ENCODE results near the gene SERPINA5. TPM values are rescaled to one million over a fixed set of nuclear protein-coding genes. Genes with fewer than 3 reads are reported as not detected.

SERPINA5 gene
- total RNA-seq, 1 experiment from 2014 or later, result not detected

DNA sequence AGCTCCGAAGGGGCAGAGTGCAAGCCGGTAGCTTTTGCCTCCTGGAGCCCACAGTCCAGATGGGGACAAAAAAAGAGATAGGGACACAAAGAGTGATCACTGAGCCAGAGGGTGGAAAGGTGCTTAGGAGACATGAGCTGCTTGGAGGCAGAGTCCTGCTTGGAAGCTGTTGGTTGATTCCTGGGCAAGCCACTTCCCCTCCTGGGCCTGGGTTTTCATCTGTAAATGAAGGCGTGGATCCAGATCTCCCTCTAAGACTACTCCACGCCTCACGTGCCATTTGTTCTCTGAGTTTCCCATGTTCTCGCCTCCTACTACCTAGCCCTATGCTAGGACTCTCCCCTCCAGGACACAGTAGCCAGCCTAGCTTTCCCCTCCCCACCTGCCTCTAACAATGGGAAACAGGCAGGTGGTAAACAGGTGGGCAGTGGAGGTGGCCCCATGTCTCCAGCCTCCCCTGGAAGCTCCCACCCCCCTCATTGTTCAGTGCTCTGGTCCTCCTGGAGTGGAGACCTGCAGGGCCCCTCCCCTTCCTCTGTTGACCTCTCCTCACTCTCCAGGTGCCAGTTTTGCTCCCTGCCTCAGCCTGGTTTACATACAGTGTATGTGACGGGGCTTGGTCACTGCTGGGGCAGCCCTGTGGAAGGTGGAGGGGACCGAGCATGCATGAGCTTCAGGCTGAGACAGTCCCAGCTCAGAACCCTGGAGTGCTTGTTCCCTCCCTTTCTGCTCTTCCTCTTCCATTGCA is 34.8 kb downstream of the SERPINA5 start:
- H3K4me3 ChIP-seq (ENCODE audit: low read length), result no peak overlapping the region
- H3K27me3 ChIP-seq (ENCODE audit: low read length), result no peaks in the 10 kb centered on the region; the same call in 1 of the 2 replicates
- no peaks in the 10 kb centered on the region for H3K36me3 ChIP-seq (ENCODE audit: insufficient read depth, low read length)
- no peak overlapping the region for H3K4me2 ChIP-seq (ENCODE audit: low read depth, low read length, poor library complexity, severe bottlenecking)
- DNase-seq, result no peak
- no peaks in the 10 kb centered on the region for H3K9me3 ChIP-seq (ENCODE audit: low read length)
- no peaks in the 10 kb centered on the region for H3K9me2 ChIP-seq (replicated peaks; ENCODE audit: insufficient read depth, low read length)
- no peaks in the 10 kb centered on the region for H3K79me2 ChIP-seq (ENCODE audit: low read length)
- no peaks in the 10 kb centered on the region for H3K4me1 ChIP-seq (ENCODE audit: low read length)
- H3K27ac ChIP-seq (ENCODE audit: low read length), result no peak overlapping the region
- H3K9ac ChIP-seq (ENCODE audit: low read length), result no peak overlapping the region
- no peaks in the 10 kb centered on the region for H4K20me1 ChIP-seq (ENCODE audit: insufficient read depth, low read depth, low read length)
- no peak overlapping the region for H2AFZ ChIP-seq (ENCODE audit: low read length)

DNA sequence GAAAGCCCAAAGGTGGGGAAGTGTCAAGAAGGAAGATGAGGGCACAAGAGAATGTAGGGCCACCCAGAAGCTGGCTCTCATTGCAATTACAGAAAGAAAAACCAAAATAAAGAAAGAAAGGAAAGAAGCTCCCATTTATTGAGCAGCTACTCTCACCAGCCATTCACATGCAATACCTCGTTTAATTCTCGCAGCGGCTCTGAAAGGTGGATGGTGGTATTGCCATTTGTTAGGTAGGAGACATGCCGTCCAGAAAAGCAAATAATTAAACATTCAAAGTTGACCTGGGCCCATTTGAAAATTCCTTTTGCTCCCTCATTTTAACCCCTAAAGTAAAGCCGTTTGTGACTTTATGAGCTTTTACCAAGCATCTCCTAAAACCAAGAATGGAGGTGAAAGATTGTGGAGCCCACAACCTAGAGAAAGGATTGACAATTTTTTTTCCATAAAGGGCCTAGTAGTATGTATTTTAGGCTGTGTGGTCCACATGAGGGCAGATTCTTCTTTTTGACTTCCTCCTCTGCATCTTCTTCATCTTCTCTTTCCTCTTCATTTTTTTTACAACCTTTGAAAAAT is 36.2 kb downstream of the SERPINA5 start:
- no peaks in the 10 kb centered on the region for H3K9me3 ChIP-seq (ENCODE audit: low read length)
- no peak overlapping the region for H3K27ac ChIP-seq (ENCODE audit: low read length)
- no peaks in the 10 kb centered on the region for H3K9me2 ChIP-seq (replicated peaks; ENCODE audit: insufficient read depth, low read length)
- H3K36me3 ChIP-seq (ENCODE audit: insufficient read depth, low read length), result no peaks in the 10 kb centered on the region
- H3K27me3 ChIP-seq (ENCODE audit: low read length), result no peaks in the 10 kb centered on the region; the same call in 1 of the 2 replicates
- no peaks in the 10 kb centered on the region for H3K4me1 ChIP-seq (ENCODE audit: low read length)
- no peaks in the 10 kb centered on the region for H4K20me1 ChIP-seq (ENCODE audit: insufficient read depth, low read depth, low read length)
- H3K4me2 ChIP-seq (ENCODE audit: low read depth, low read length, poor library complexity, severe bottlenecking), result no peak overlapping the region
- H3K79me2 ChIP-seq (ENCODE audit: low read length), result no peaks in the 10 kb centered on the region
- H3K9ac ChIP-seq (ENCODE audit: low read length), result no peak overlapping the region
- no peak overlapping the region for H2AFZ ChIP-seq (ENCODE audit: low read length)
- DNase-seq, result no peak
- no peak overlapping the region for H3K4me3 ChIP-seq (ENCODE audit: low read length)

DNA sequence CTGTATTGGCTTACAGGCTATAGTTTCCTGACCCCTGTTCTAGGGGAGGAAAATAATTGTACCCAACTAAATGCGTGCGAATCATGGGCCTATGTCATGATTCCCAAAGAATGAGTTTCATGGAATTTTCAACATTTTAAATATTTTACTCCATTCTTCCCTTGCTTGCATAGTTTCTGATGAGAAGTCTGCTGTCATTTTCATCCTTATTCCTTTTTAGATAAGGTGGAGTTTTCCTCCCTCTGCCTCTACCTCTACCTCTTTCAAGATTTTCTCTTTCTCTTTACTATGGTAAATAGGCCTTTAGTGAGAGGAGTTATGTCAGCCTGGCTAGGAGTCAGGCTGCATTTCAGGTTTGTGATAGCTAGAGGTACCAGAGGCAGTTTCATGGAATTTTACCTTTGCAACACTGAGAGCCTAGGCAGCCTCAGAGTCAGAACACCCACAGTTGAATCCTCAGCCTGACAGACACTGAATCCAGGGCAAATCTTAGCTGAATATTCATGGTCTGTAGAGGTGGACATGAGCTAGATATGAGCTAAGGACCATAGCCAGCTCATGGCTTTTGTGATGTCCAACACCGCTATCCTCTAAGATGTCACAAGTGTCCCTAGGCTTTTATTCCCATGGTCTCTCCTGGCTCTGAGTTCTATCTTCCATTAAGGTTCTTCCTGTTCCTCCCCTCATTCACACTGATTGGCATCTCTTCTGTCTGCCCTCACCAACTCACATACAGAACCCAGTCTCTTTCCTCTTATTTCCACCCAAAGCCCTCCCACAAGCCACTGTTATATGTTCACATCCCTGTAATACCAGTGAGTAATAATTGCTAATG is 37.0 kb downstream of the SERPINA5 start:
- no peaks in the 10 kb centered on the region for H4K20me1 ChIP-seq (ENCODE audit: insufficient read depth, low read depth, low read length)
- no peak overlapping the region for H3K9ac ChIP-seq (ENCODE audit: low read length)
- no peak for DNase-seq
- no peak overlapping the region for H3K4me2 ChIP-seq (ENCODE audit: low read depth, low read length, poor library complexity, severe bottlenecking)
- no peaks in the 10 kb centered on the region for H3K9me2 ChIP-seq (replicated peaks; ENCODE audit: insufficient read depth, low read length)
- no peaks in the 10 kb centered on the region for H3K9me3 ChIP-seq (ENCODE audit: low read length)
- no peaks in the 10 kb centered on the region for H3K4me1 ChIP-seq (ENCODE audit: low read length)
- H3K4me3 ChIP-seq (ENCODE audit: low read length), result no peak overlapping the region
- no peak overlapping the region for H2AFZ ChIP-seq (ENCODE audit: low read length)
- no peaks in the 10 kb centered on the region for H3K79me2 ChIP-seq (ENCODE audit: low read length)
- no peak overlapping the region for H3K27ac ChIP-seq (ENCODE audit: low read length)
- H3K36me3 ChIP-seq (ENCODE audit: insufficient read depth, low read length), result no peaks in the 10 kb centered on the region
- peaks cover 3% of the 10 kb centered on the region for H3K27me3 ChIP-seq (ENCODE audit: low read length)

DNA sequence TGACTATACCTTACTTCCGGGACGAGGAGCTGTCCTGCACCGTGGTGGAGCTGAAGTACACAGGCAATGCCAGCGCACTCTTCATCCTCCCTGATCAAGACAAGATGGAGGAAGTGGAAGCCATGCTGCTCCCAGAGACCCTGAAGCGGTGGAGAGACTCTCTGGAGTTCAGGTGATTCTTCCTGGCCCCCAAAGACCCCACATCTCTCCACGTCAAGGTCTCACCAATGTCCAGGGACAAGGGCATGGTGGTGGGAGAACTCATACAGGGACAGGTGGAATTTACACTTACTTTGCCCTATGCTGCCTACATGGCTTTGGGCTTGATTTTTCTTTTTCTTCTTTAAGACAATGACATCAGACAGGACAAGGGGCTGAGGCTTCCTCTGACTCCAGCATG is 38.1 kb downstream of the SERPINA5 start:
- Histone ChIP-seq H3K9ac (ENCODE audit: low read length) (no peak overlapping the region), H3K9me2 (replicated peaks; ENCODE audit: insufficient read depth, low read length) (no peaks in the 10 kb centered on the region), H3K4me3 (ENCODE audit: low read length) (no peak overlapping the region), H3K9me3 (ENCODE audit: low read length) (no peaks in the 10 kb centered on the region), H3K27ac (ENCODE audit: low read length) (no peak overlapping the region), H2AFZ (ENCODE audit: low read length) (no peak overlapping the region), H3K4me2 (ENCODE audit: low read depth, low read length, poor library complexity, severe bottlenecking) (no peak overlapping the region), H4K20me1 (ENCODE audit: insufficient read depth, low read depth, low read length) (no peaks in the 10 kb centered on the region), H3K36me3 (ENCODE audit: insufficient read depth, low read length) (no peaks in the 10 kb centered on the region), H3K79me2 (ENCODE audit: low read length) (no peaks in the 10 kb centered on the region), H3K27me3 (ENCODE audit: low read length) (peaks cover 3% of the 10 kb centered on the region), H3K4me1 (ENCODE audit: low read length) (no peaks in the 10 kb centered on the region)
- DNase-seq, result no peak

DNA sequence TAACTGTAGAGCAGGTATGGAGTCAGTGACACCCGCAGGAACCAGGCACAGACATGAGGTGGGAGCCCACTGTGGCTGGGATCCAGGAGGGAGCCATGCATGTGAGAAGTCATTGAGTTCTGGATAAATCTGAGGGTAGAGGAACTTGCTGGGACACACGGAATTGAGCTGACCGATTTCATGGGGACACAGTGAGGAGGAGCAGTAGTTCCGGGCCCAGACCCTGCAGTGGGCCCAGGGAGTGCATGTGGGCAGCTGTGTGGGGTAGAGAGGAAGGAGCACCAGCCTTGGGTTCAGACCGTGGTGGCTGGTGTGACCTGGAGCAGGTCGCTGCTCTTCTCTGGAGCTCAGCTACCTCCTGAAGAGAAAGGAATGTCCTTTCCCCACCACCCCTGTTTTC is 39.4 kb downstream of the SERPINA5 start:
- H3K27me3 ChIP-seq (ENCODE audit: low read length), result peaks cover 3% of the 10 kb centered on the region
- no peak for DNase-seq
- no peaks in the 10 kb centered on the region for H3K36me3 ChIP-seq (ENCODE audit: insufficient read depth, low read length)
- no peak overlapping the region for H2AFZ ChIP-seq (ENCODE audit: low read length)
- H3K9me2 ChIP-seq (replicated peaks; ENCODE audit: insufficient read depth, low read length), result no peaks in the 10 kb centered on the region
- no peaks in the 10 kb centered on the region for H3K79me2 ChIP-seq (ENCODE audit: low read length)
- no peaks in the 10 kb centered on the region for H4K20me1 ChIP-seq (ENCODE audit: insufficient read depth, low read depth, low read length)
- no peaks in the 10 kb centered on the region for H3K9me3 ChIP-seq (ENCODE audit: low read length)
- no peak overlapping the region for H3K27ac ChIP-seq (ENCODE audit: low read length)
- H3K4me3 ChIP-seq (ENCODE audit: low read length), result no peak overlapping the region
- H3K4me1 ChIP-seq (ENCODE audit: low read length), result no peaks in the 10 kb centered on the region
- no peak overlapping the region for H3K4me2 ChIP-seq (ENCODE audit: low read depth, low read length, poor library complexity, severe bottlenecking)
- no peak overlapping the region for H3K9ac ChIP-seq (ENCODE audit: low read length)

DNA sequence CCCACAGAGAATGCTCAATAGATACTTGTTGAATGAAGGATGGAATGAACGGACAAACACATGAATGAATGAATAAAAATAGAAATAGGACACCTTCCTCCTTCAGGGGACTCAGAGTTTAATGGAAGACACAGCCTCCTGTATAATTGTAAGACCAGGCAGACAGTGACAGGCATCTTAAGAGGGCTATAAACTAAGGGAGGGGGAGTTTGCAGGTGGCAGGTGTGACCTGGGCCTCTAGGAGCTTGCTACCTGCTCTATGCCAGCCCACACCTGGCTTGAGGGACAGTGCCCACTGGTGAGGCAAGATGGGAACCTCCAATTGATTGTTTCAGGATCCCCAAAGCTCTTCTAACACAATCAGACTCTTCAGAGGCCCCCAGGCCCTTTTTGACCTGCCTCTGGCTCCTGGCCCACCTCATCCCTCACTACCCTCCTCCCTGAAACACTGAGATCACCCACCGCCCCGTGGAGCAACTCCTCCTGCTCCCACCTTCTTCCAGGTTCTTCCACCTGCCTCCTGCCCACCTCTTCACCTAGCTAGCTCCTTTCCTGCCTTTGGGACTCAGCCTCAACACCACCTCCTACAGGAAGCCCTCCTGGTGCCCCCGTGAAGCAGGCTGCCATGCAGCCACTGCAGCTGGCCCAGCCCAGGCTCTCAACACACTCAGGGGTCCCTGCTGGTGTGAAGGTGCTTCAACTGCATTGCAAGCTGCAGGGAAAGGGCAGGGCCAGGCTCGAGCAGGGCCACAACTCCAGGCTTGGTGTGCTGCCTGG is 40.3 kb downstream of the SERPINA5 start:
- no peak for DNase-seq
- Histone ChIP-seq H3K27me3 (ENCODE audit: low read length) (peaks cover 3% of the 10 kb centered on the region), H3K4me2 (ENCODE audit: low read depth, low read length, poor library complexity, severe bottlenecking) (no peak overlapping the region), H3K4me1 (ENCODE audit: low read length) (no peaks in the 10 kb centered on the region), H3K9me2 (replicated peaks; ENCODE audit: insufficient read depth, low read length) (no peaks in the 10 kb centered on the region), H4K20me1 (ENCODE audit: insufficient read depth, low read depth, low read length) (no peaks in the 10 kb centered on the region), H3K36me3 (ENCODE audit: insufficient read depth, low read length) (no peaks in the 10 kb centered on the region), H3K9ac (ENCODE audit: low read length) (no peak overlapping the region), H3K79me2 (ENCODE audit: low read length) (no peaks in the 10 kb centered on the region), H3K27ac (ENCODE audit: low read length) (no peak overlapping the region), H3K9me3 (ENCODE audit: low read length) (no peaks in the 10 kb centered on the region), H2AFZ (ENCODE audit: low read length) (no peak overlapping the region), H3K4me3 (ENCODE audit: low read length) (no peak overlapping the region)

DNA sequence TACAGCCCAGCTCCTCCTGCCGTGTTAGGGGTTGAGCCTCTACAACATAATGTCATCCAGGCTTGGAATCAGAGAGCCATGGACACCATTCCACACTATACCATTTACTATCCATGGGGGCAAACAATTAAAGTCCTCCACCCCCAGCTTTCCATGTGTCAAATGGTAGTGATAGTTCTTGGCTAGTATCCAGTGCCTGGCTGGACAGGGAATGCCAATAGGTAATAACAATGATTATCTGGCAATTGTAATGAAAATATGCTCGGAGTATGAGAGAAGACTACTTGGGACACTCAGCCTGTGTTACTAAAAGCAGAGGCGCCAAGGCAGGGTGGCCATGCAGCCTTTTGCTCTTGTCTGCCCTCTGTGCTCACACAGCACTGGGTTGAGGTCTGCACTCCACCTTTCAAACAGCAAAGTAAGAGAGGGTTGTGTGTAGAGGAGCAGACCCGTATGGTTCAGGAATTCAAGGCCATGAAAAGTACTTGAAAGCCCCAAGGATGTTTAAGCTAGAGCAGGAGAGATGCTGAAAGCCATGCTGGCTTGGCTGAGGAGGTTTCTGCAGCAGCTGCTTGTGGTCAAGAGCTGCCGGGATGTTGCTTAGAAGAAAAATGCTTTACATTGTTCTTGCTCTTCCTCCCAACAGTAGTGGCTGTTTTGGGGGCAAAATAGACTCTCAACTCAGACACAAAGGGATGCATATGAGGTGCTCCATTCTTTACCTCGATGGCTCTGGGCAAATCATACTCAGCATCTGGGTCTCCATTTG is 41.6 kb downstream of the SERPINA5 start:
- no peak for DNase-seq
- Histone ChIP-seq H3K4me1 (ENCODE audit: low read length) (no peaks in the 10 kb centered on the region), H3K4me2 (ENCODE audit: low read depth, low read length, poor library complexity, severe bottlenecking) (no peak overlapping the region), H2AFZ (ENCODE audit: low read length) (no peak overlapping the region), H3K9me2 (replicated peaks; ENCODE audit: insufficient read depth, low read length) (no peaks in the 10 kb centered on the region), H3K9me3 (ENCODE audit: low read length) (no peaks in the 10 kb centered on the region), H3K4me3 (ENCODE audit: low read length) (no peak overlapping the region), H3K27me3 (ENCODE audit: low read length) (peaks cover 3% of the 10 kb centered on the region), H3K27ac (ENCODE audit: low read length) (no peak overlapping the region), H3K9ac (ENCODE audit: low read length) (no peak overlapping the region), H4K20me1 (ENCODE audit: insufficient read depth, low read depth, low read length) (no peaks in the 10 kb centered on the region), H3K79me2 (ENCODE audit: low read length) (no peaks in the 10 kb centered on the region), H3K36me3 (ENCODE audit: insufficient read depth, low read length) (no peaks in the 10 kb centered on the region)

Data from Karpas-422 (cell line).